GM19025 (cell line): ENCODE measurements around the gene HAP1.
"Not testable (repeated sequence)": the region's sequence is repeated elsewhere in the genome, so short reads cannot be mapped to it uniquely, and the experiment has no call there.

ENCODE experiments used
- ATAC-seq: cut with Tn5 transposase; IDR thresholded peaks from one replicate; pipeline ENCODE4 v1.9.1; 2021; ENCODE audit warnings: mild to moderate bottlenecking, low read depth, moderate library complexity; ENCODE audit not compliant: unreplicated experiment

Gene HAP1

GRCh38 chr17:41695954-41696757 lies 38.3 kb downstream of the HAP1 start:
- no peak for ATAC-seq

- no peak for ATAC-seq
Observed at GRCh38 chr17:41695134-41695661, 39.2 kb downstream of the HAP1 start.

- no peak for ATAC-seq
Observed at GRCh38 chr17:41692722-41693521, 41.5 kb downstream of the HAP1 start.

GRCh38 chr17:41691031-41691777 lies 43.2 kb downstream of the HAP1 start:
- ATAC-seq = no peak

GRCh38 chr17:41690497-41690896 lies 43.9 kb downstream of the HAP1 start:
- no peak for ATAC-seq

- ATAC-seq = no peak
Observed at GRCh38 chr17:41689497-41690299, 44.7 kb downstream of the HAP1 start.

GRCh38 chr17:41688641-41689496 lies 45.6 kb downstream of the HAP1 start, which contains the start of gene EIF1:
TSS of gene EIF1 (plus strand) at chr17:41688885. CDS start at chr17:41689039, 154 bp downstream.
- ATAC-seq = peak; percentile 72

- no peak for ATAC-seq
Observed at GRCh38 chr17:41687828-41688640, 46.4 kb downstream of the HAP1 start.

GRCh38 chr17:41686281-41686680 lies 48.2 kb downstream of the HAP1 start:
- ATAC-seq = no peak

- ATAC-seq = not testable (repeated sequence)
Observed at GRCh38 chr17:41685753-41686152, 48.7 kb downstream of the HAP1 start.

GRCh38 chr17:41684035-41684434 lies 50.4 kb downstream of the HAP1 start:
- no peak for ATAC-seq

GRCh38 chr17:41683441-41684007 lies 50.9 kb downstream of the HAP1 start:
- no peak for ATAC-seq

- no peak for ATAC-seq
Observed at GRCh38 chr17:41682631-41683030, 51.8 kb downstream of the HAP1 start.

GRCh38 chr17:41681776-41682175 lies 52.7 kb downstream of the HAP1 start:
- no peak for ATAC-seq

- no peak for ATAC-seq
Observed at GRCh38 chr17:41680426-41681040, 53.9 kb downstream of the HAP1 start.

- no peak for ATAC-seq
Observed at GRCh38 chr17:41679740-41680425, 54.6 kb downstream of the HAP1 start.
